ENCODE data around the gene OR10H1. TPM values are rescaled to one million over a fixed set of nuclear protein-coding genes. Genes with fewer than 3 reads are reported as not detected.
A peak's percentile ranks its signal among the peaks of the same experiment; 100 is the strongest.
"Not testable (repeated sequence)": the region's sequence is repeated elsewhere in the genome, so short reads cannot be mapped to it uniquely, and the experiment has no call there.

The OR10H1 gene
- total and polyA plus RNA-seq, 3 donors from 2014 or later: 0.20 to 0.39 (median 0.25) TPM

- no peaks in the 10 kb centered on the region for H3K36me3 ChIP-seq (ENCODE audit: low read depth, missing control alignments)
- peaks cover 4% of the 10 kb centered on the region for H3K4me1 ChIP-seq
- no peak for TF ChIP-seq CTCF (IDR thresholded peaks at IDR 0.05)
- TF ChIP-seq POLR2A (IDR thresholded peaks at IDR 0.05): no peak
- H3K27ac ChIP-seq: no peak overlapping the region
- 69 to 72% methylated on average over 2 of the region's 2 CpGs for WGBS, 2 donors
- no peak for DNase-seq
- no peaks in the 10 kb centered on the region for H3K9me3 ChIP-seq
- no peak overlapping the region for H3K4me3 ChIP-seq
- no peaks in the 10 kb centered on the region for H3K27me3 ChIP-seq
- intact Hi-C loops (cut with DNase I; ENCODE audit: low total_unique reads): no loop called here
These were observed 25.4 kb upstream of the OR10H1 start for GRCh38 chr19:15840833-15841232.

- H3K4me1 ChIP-seq; H3K4me3 ChIP-seq; H3K27ac ChIP-seq; H3K9me3 ChIP-seq; H3K36me3 ChIP-seq (ENCODE audit: low read depth, missing control alignments); intact Hi-C loops (cut with DNase I; ENCODE audit: low total_unique reads); H3K27me3 ChIP-seq; DNase-seq: not testable (repeated sequence)
- 73 to 82% methylated on average over 4 of the region's 4 CpGs for WGBS, 2 donors
These were observed 24.4 kb upstream of the OR10H1 start for GRCh38 chr19:15839888-15840287.

GRCh38 chr19:15838351-15838750, 22.9 kb upstream of the OR10H1 start:
- Histone ChIP-seq H3K4me3 (no peak overlapping the region), H3K9me3 (no peaks in the 10 kb centered on the region), H3K4me1 (peaks cover 6% of the 10 kb centered on the region), H3K27ac (peak overlapping the region in 1 of 2 donors; percentile 100), H3K36me3 (ENCODE audit: low read depth, missing control alignments) (no peaks in the 10 kb centered on the region), H3K27me3 (no peaks in the 10 kb centered on the region)
- no peak for DNase-seq
- TF ChIP-seq CTCF (IDR thresholded peaks at IDR 0.05) (no peak), POLR2A (IDR thresholded peaks at IDR 0.05) (no peak)
- intact Hi-C loops (cut with DNase I; ENCODE audit: low total_unique reads): no loop called here
- 51 to 53% methylated on average over 3 of the region's 3 CpGs for WGBS, 2 donors

GRCh38 chr19:15837221-15837731, 21.8 kb upstream of the OR10H1 start:
- TF ChIP-seq CTCF (IDR thresholded peaks at IDR 0.05): no peak
- Histone ChIP-seq H3K36me3 (ENCODE audit: low read depth, missing control alignments) (no peaks in the 10 kb centered on the region), H3K9me3 (no peaks in the 10 kb centered on the region), H3K4me3 (peak overlapping the region; percentile 74 to 97), H3K4me1 (peaks cover 6% of the 10 kb centered on the region), H3K27ac (peak overlapping the region; percentile 100), H3K27me3 (no peaks in the 10 kb centered on the region)
- WGBS, 2 donors: 0 to 1% methylated on average over 9 of the region's 9 CpGs
- no peak for DNase-seq
- intact Hi-C loops (cut with DNase I; ENCODE audit: low total_unique reads): no loop called here

GRCh38 chr19:15836330-15837220, 21.1 kb upstream of the OR10H1 start:
- peak; percentile 99 for DNase-seq
- Histone ChIP-seq H3K36me3 (ENCODE audit: low read depth, missing control alignments) (no peaks in the 10 kb centered on the region), H3K27me3 (no peaks in the 10 kb centered on the region), H3K9me3 (no peaks in the 10 kb centered on the region), H3K27ac (peak overlapping the region; percentile 100), H3K4me1 (peaks cover 6% of the 10 kb centered on the region), H3K4me3 (peak overlapping the region; percentile 74 to 97)
- TF ChIP-seq POLR2A (IDR thresholded peaks at IDR 0.05) (peak; percentile 22), CTCF (IDR thresholded peaks at IDR 0.05) (no peak)
- WGBS, 2 donors: 0 to 1% methylated on average over 24 to 61 of the region's 65 CpGs
- intact Hi-C loops (cut with DNase I; ENCODE audit: low total_unique reads): no loop called here

- Histone ChIP-seq H3K27ac (peak overlapping the region; percentile 100), H3K4me3 (peak overlapping the region; percentile 74 to 97)
- H3K36me3 ChIP-seq (ENCODE audit: low read depth, missing control alignments); H3K4me1 ChIP-seq; intact Hi-C loops (cut with DNase I; ENCODE audit: low total_unique reads); H3K27me3 ChIP-seq; H3K9me3 ChIP-seq: not testable (repeated sequence)
- DNase-seq: peak; percentile 21
- WGBS, 2 donors: 27 to 37% methylated on average over 11 of the region's 11 CpGs
These were observed 20.3 kb upstream of the OR10H1 start for GRCh38 chr19:15835565-15836329.

GRCh38 chr19:15834232-15834631, 18.8 kb upstream of the OR10H1 start:
- H3K36me3 ChIP-seq (ENCODE audit: low read depth, missing control alignments); H3K9me3 ChIP-seq; H3K4me3 ChIP-seq; DNase-seq; H3K4me1 ChIP-seq; intact Hi-C loops (cut with DNase I; ENCODE audit: low total_unique reads); H3K27ac ChIP-seq; H3K27me3 ChIP-seq: not testable (repeated sequence)
- WGBS, 2 donors: 86 to 95% methylated on average over 3 of the region's 3 CpGs
